Muscle layer of colon (tissue), 2 donors: ENCODE measurements around the gene TMEM243.

Source experiments
- H3K27ac ChIP-seq: one replicate; pipeline ENCODE4 v1.7.0; 2013; ENCODE audit warnings: low read depth, mild to moderate bottlenecking, low read length, moderate library complexity
- H3K27me3 ChIP-seq, 2 donors: one replicate each; pipeline ENCODE4 v1.7.0; 2013; ENCODE audit warnings: low read length in 2 of 2, mild to moderate bottlenecking in 2 of 2; ENCODE audit not compliant: insufficient read depth in 2 of 2, control insufficient read depth in 1 of 2
- H3K36me3 ChIP-seq: one replicate; pipeline ENCODE4 v1.7.0; 2013; ENCODE audit warnings: mild to moderate bottlenecking, low read length; ENCODE audit not compliant: insufficient read depth
- H3K4me1 ChIP-seq: one replicate; pipeline ENCODE4 v1.7.0; 2013; ENCODE audit warnings: mild to moderate bottlenecking, low read length; ENCODE audit not compliant: insufficient read depth
- H3K4me3 ChIP-seq, 2 donors: one replicate each; pipeline ENCODE4 v1.7.0; 2013; ENCODE audit warnings: low read length in 2 of 2, low read depth in 1 of 2, mild to moderate bottlenecking in 1 of 2, moderate library complexity in 1 of 2
- H3K9ac ChIP-seq: one replicate; pipeline ENCODE4 v1.7.0; 2013; ENCODE audit warnings: low read length
- H3K9me3 ChIP-seq: one replicate; pipeline ENCODE4 v1.7.0; 2013; ENCODE audit warnings: mild to moderate bottlenecking, low read length
- donor health status: abdominal sarcoma.
- donor health status: Adenocarcinoma of cecum.

The TMEM243 gene

DNA sequence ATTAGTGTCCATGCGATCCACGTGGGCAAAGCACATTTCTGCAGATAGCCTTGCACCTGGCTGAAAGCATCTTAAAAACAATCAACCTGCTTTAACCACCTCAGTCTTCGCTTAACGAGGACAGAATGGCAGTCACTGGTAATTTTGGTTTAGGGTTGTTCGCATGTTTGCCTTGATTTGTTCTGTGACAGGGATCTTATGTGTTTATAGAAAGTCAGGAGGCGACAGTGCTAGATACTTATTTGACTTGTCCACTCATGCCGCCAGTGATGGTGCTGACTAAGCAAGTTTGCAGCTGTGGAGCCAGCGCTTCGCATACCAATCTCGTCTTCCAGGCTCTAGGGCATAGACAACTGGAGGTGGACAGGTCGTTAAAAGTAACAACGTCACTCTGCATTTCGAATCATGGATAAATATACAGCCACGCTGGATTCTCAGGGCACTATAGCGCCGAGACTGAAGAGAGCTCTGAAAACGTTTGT, 1.2 kb upstream of the TMEM243 start:
- Histone ChIP-seq H3K9ac (no peak overlapping the region), H3K27ac (no peak overlapping the region), H3K9me3 (no peaks in the 10 kb centered on the region), H3K4me3 (peak overlapping the region; percentile 78 to 92), H3K27me3 (no peaks in the 10 kb centered on the region), H3K4me1 (peaks cover 16% of the 10 kb centered on the region), H3K36me3 (no peaks in the 10 kb centered on the region)

DNA sequence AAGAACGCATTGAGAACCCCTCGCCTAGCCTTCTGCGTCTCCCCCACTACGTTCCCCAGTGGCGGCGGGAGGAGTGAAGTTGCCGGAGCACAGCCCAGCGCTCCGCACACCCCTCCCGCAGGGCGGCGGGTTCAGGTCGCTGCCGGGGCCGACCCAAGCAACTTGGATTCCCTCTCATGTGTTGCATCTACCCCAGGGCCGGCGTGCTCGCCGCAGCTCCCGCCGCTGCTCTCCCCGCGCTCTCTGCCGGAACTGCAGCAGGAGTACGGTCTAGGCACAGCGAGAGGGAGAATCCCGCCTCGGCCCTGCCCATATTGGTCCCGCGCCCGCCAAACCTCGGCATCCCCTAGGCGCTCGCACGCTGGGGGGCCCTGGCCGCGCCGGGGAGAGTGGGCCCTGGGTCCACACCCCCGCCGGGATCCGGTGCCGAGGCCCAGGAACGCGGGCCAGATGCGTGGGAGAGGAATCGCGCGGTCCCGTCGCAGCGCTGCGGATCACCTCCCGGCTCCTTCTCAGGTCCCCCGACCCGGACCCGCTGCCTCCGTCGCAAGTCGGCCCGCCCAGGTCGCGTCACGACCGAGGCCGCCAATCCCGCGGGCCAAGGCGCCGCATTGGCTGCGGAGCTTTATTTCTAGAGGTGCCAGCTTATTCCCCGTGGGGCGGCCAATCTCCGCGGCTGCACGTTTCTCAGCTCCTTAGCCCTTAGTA, 648 bp upstream of the TMEM243 start:
- peaks cover 16% of the 10 kb centered on the region for H3K4me1 ChIP-seq
- H3K27me3 ChIP-seq: no peaks in the 10 kb centered on the region
- no peaks in the 10 kb centered on the region for H3K9me3 ChIP-seq
- H3K4me3 ChIP-seq: peak overlapping the region; percentile 78 to 92
- H3K9ac ChIP-seq: peak overlapping the region; percentile 49
- peak overlapping the region; percentile 81 for H3K27ac ChIP-seq
- H3K36me3 ChIP-seq: no peaks in the 10 kb centered on the region

DNA sequence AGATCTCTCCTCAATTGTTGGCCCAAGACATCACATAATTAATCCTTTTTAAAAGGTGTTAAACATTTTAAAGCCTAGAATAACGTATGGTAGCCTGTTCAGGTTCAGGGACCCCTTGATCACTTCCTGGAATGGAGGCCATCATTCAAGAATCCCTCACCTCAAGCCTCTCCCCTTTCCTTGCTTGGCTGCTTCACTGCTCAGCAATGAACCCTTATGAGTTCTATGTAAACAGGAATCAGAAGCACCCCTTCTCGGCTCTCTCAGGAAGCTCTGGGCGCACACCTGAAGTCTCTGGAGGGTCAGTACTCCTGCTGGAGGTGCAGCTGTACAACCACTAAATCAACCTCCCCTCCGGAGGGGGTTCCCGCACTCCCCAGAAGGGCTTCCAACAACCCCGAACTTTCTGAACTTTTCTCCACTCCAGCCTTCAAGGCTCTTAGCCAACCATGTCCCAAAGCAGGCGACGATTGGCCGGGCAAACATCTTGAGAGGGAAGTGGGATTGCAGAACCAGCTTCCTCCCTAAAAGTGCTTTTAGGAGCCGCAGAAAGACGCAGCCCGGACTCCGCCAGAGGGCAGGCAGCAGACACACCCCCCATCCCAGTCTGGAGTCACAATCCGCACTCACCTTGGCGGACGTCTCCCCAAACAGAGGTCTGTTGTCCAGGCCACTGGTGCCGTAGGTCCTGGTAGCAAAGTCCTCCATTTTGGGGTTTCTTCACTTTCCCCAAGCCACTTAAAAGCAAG, 562 bp downstream of the TMEM243 start:
- Histone ChIP-seq H3K9me3 (no peaks in the 10 kb centered on the region), H3K27ac (peak overlapping the region; percentile 81)

DNA sequence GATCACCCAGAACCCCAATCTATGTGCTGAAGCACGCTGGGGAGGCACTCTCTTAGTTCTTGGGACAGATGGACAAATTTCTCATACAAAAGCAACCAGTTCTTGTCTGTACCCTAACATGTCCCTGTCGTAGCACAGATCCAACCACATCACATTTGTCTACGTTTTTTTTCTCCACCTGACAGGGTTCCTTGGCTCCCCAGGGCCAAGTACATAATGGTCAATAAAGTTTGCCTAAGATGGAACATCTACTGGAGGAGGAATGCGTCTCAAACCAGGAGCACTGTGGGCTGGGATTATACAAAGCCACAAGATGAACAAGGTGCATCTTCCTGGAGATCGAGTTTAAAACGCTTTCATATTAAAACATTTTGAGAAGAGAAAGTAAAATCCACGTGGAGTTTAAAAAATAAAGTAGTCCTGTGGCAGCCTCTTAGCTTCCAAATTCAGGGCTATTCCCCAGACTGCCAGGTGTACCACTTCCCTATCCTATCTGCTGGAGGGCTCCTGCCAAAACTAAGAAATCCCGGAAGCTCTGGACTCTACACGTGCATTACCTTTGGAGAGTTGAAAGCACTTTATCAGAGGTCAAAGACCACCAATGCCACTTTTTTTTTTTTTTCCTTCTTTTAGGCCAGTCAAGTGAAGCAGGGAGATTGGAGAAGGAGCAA, 1.4 kb downstream of the TMEM243 start:
- H3K27me3 ChIP-seq: no peaks in the 10 kb centered on the region
- peak overlapping the region in 1 of 2 donors; percentile 92 for H3K4me3 ChIP-seq
- H3K9ac ChIP-seq: no peak overlapping the region
- peaks cover 25% of the 10 kb centered on the region for H3K4me1 ChIP-seq
- no peaks in the 10 kb centered on the region for H3K36me3 ChIP-seq
- no peaks in the 10 kb centered on the region for H3K9me3 ChIP-seq
- H3K27ac ChIP-seq: peak overlapping the region; percentile 81

More for the DNA sequence above, 562 bp downstream of the TMEM243 start:
- Histone ChIP-seq H3K36me3 (no peaks in the 10 kb centered on the region), H3K4me1 (peaks cover 17% of the 10 kb centered on the region), H3K4me3 (peak overlapping the region; percentile 78 to 92), H3K9ac (peak overlapping the region; percentile 49), H3K27me3 (no peaks in the 10 kb centered on the region)

DNA sequence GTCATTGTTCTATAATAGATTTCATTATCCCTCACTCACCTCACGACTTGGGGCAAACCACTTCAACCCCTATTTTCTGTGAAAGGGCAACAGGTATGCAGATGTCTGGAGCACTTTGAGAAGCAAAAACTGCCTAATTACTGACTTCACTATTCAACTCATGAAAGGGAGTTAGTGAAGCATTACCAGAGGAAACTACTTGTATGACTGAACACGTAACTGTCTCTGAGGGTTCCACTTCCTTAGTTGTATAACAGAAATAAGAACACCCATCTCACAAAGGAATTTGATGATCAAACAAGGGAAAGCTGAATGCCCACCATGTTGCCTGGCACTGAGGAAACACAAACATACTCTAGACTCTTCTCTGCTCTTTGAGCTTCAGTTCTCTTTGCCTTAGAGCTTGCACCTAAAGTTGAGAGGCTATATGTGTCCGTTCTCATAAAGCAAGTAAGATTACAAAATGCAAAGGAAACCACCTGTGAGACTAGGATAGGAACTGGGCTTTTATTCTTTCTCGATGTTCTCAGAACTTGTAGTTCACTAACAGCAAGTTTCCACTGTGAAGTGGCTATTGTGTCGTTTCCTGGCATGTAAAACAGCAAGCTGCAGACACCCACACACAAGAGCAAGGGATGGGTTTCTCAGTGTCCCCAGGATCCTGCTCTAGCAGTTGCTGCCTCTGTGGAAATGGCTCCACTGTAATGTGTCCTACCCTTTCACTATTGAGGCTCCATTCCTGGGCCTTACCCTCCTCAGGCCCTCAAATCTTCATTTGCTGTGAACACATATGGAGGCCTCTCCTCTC, 2.6 kb downstream of the TMEM243 start:
- H3K27ac ChIP-seq: no peak overlapping the region
- H3K9ac ChIP-seq: no peak overlapping the region
- H3K27me3 ChIP-seq: no peaks in the 10 kb centered on the region
- no peak overlapping the region for H3K4me3 ChIP-seq
- peaks cover 25% of the 10 kb centered on the region for H3K4me1 ChIP-seq
- H3K36me3 ChIP-seq: no peaks in the 10 kb centered on the region
- no peaks in the 10 kb centered on the region for H3K9me3 ChIP-seq

DNA sequence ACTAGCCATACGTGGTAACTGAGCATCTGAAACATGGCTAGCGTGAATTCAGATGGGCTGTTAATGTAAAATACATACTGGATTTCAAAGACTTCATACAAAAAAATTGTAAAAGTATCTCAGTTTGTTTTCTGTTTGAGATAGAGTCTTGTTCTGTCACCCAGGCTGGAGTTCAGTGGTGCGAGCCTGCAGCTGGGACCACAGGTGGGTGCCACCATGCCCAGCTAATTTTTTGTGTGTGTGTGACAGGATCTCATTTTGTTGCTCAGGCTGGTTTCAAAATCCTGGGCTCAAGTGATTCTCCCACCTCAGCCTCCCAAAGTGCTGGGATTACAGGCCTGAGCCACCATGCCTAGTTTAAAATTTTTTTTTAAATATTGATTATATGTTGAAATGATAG, 4.5 kb downstream of the TMEM243 start:
- no peak overlapping the region for H3K9ac ChIP-seq
- H3K4me1 ChIP-seq: peaks cover 18% of the 10 kb centered on the region
- no peak overlapping the region for H3K4me3 ChIP-seq
- no peaks in the 10 kb centered on the region for H3K36me3 ChIP-seq
- H3K9me3 ChIP-seq: no peaks in the 10 kb centered on the region
- H3K27ac ChIP-seq: no peak overlapping the region
- H3K27me3 ChIP-seq: no peaks in the 10 kb centered on the region

DNA sequence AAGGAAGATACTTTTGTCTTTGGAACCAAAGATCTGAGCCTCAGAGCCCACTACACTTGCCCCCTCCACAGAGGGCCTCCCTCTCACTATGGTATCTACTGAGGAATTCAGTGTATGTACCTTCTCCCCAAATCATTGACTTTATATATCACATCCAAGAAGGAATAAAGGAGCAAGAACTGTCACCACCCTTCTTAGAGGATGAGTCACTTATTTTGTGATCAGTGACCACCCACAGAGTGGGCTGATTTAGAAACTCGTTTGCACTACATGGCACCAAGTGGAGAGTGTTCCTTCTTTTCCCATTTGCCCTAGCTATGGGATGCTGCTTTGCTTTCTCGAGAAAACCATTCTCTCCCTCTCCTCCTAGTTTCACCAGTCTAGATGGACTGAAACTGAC, 5.7 kb downstream of the TMEM243 start:
- Histone ChIP-seq H3K4me1 (peaks cover 18% of the 10 kb centered on the region), H3K9ac (no peak overlapping the region), H3K27ac (no peak overlapping the region), H3K4me3 (no peak overlapping the region), H3K9me3 (no peaks in the 10 kb centered on the region), H3K36me3 (no peaks in the 10 kb centered on the region), H3K27me3 (no peaks in the 10 kb centered on the region)

DNA sequence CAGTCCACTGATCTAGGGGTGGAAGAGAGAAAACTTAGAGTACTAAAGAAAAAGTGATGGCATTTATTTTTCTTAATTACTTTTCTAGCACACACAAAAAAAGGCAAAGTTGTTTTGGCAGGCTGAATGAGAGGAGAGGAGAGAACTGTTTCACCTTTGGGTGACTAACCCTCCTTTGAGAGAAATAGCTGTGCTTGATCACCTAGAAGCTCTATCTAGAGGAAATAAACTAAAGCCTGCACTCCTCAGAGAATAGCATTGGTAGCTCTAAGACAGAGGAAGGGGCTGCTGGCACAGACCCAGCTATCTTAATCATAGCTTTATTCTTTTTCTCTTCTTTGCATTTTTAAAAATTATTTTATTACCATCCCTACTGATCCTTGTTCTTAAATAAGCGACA, 6.3 kb downstream of the TMEM243 start:
- Histone ChIP-seq H3K4me3 (no peak overlapping the region), H3K27ac (no peak overlapping the region), H3K27me3 (no peaks in the 10 kb centered on the region), H3K9me3 (no peaks in the 10 kb centered on the region), H3K9ac (no peak overlapping the region), H3K4me1 (peaks cover 16% of the 10 kb centered on the region), H3K36me3 (no peaks in the 10 kb centered on the region)

DNA sequence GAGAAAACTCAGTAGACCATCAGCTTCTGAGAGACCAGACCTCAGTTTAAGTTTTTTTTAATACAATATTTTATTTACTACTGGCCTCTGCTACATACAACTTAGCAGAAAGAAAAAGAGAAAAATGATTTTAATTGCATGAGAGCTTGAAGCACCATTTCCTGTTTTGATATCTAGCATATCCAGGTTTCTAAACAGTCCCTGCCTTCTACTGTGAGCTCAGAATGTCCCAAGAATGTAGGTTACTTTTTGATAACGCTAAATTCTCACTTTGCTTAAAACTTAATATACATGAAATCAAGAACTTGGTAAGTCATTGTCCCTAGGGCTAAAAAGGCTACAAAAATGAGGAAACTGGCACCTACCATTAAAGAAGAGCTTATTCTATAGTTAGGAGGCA, 7.0 kb downstream of the TMEM243 start:
- H3K36me3 ChIP-seq: no peaks in the 10 kb centered on the region
- H3K27me3 ChIP-seq: no peaks in the 10 kb centered on the region
- H3K27ac ChIP-seq: no peak overlapping the region
- H3K4me3 ChIP-seq: no peak overlapping the region
- H3K4me1 ChIP-seq: peaks cover 9% of the 10 kb centered on the region
- no peak overlapping the region for H3K9ac ChIP-seq
- H3K9me3 ChIP-seq: no peaks in the 10 kb centered on the region

DNA sequence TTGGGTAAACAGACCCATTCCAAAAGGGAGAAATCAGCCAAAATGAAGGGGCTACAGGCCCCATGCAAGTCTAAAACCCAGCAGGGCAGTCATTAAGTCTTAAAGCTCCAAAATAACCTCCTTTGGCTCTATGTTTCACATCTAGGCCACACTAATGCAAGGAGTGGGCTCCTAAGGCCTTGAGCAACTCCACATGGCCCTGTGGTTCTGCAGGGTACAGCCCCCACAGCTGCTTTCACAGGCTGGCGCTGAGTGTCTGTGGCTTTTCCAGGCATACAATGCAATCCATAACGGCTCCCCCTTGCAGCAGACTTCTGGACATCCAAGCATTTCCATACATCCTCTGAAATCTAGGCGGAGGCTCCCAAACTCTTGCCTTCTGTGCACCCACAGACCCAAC, 9.0 kb downstream of the TMEM243 start:
- peaks cover 9% of the 10 kb centered on the region for H3K4me1 ChIP-seq
- H3K27me3 ChIP-seq: no peaks in the 10 kb centered on the region
- no peak overlapping the region for H3K9ac ChIP-seq
- H3K27ac ChIP-seq: no peak overlapping the region
- no peaks in the 10 kb centered on the region for H3K9me3 ChIP-seq
- no peak overlapping the region for H3K4me3 ChIP-seq
- no peaks in the 10 kb centered on the region for H3K36me3 ChIP-seq
